Left ventricle myocardium inferior (tissue), 1 donor: ENCODE measurements around the gene EFCAB11. TPM values are rescaled to one million over a fixed set of nuclear protein-coding genes. Genes with fewer than 3 reads are reported as not detected.

Experiments
- DNase-seq: peaks from one replicate; pipeline ENCODE4 v3.0.0-alpha.2; 2020
- H3K27ac ChIP-seq: fragments of 200-600 bp; replicated peaks from 2 replicates; pipeline ENCODE4 v1.8.0; 2021
- H3K27me3 ChIP-seq: fragments of 200-600 bp; 2 replicates; pipeline ENCODE4 v1.8.0; 2021; ENCODE audit warnings: low read depth
- H3K36me3 ChIP-seq: fragments of 200-600 bp; 2 replicates; pipeline ENCODE4 v1.8.0; 2021
- H3K4me1 ChIP-seq: fragments of 200-600 bp; 2 replicates; pipeline ENCODE4 v1.8.0; 2021
- H3K4me3 ChIP-seq: fragments of 200-600 bp; 2 replicates; pipeline ENCODE4 v1.8.0; 2021; ENCODE audit warnings: mild to moderate bottlenecking, moderate library complexity
- H3K9me3 ChIP-seq: fragments of 200-600 bp; replicated peaks from 2 replicates; pipeline ENCODE4 v1.8.0; 2021
- intact Hi-C: fragments of 100-400 bp; cut with micrococcal nuclease; formaldehyde crosslinking; loops from one replicate; pipeline ENCODE4 v1.11.0; 2022
- total RNA-seq: library from RNA; stranded (reverse); fragmentation: NEBNext Ultra II Directional; extraction: Animal tissue kit (Norgen Biotek cat#: 25700); gene quantifications from one replicate; pipeline ENCODE4 v1.2.1, GENCODE V29; 2021
- TF ChIP-seq, protein P1 (sequence below): fragments of 200-600 bp; IDR thresholded peaks from 2 replicates; pipeline ENCODE4 v1.8.0; 2021; ENCODE audit warnings: antibody characterized with exemption, mild to moderate bottlenecking, borderline replicate concordance
- donor health status: DM: no; HTN: yes; CAD: no; lungs with severe emphysema.

Gene EFCAB11
- total RNA-seq, 1 donor from 2014 or later: 2.2 TPM

DNA sequence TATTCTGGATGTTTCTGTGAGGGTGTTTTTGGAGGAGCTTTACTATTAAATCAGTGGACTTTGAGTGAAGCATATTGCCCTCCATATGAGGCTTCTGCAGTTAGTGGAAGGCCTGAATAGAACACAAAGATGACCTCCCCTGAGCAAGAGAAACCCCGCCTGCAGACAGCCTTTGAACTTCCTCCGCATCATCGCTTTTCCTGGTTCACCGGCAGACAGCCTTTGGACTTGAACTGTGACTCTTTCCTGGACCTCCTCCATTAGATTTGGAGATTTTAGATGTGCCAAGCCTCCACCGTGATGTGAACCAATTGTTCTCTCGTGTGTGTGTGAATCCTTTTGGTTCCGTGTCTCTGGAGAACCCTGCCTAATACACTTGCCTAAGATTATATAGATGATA is 208.4 kb downstream of the EFCAB11 start:
- intact Hi-C loops: no loop called here
- TF ChIP-seq, protein P1, sequence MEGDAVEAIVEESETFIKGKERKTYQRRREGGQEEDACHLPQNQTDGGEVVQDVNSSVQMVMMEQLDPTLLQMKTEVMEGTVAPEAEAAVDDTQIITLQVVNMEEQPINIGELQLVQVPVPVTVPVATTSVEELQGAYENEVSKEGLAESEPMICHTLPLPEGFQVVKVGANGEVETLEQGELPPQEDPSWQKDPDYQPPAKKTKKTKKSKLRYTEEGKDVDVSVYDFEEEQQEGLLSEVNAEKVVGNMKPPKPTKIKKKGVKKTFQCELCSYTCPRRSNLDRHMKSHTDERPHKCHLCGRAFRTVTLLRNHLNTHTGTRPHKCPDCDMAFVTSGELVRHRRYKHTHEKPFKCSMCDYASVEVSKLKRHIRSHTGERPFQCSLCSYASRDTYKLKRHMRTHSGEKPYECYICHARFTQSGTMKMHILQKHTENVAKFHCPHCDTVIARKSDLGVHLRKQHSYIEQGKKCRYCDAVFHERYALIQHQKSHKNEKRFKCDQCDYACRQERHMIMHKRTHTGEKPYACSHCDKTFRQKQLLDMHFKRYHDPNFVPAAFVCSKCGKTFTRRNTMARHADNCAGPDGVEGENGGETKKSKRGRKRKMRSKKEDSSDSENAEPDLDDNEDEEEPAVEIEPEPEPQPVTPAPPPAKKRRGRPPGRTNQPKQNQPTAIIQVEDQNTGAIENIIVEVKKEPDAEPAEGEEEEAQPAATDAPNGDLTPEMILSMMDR: no peak
- Histone ChIP-seq H3K36me3 (no peaks in the 10 kb centered on the region), H3K4me3 (no peak overlapping the region), H3K9me3 (peaks cover 18% of the 10 kb centered on the region), H3K4me1 (peaks cover 8% of the 10 kb centered on the region), H3K27ac (no peak overlapping the region), H3K27me3 (no peaks in the 10 kb centered on the region)
- no peak for DNase-seq

Other genes with a start within 250 kb of the EFCAB11 start
- gene TDP1, start 1.2 kb upstream of the EFCAB11 start, total RNA-seq: 3.4 TPM
- gene KCNK13, start 107.3 kb upstream of the EFCAB11 start, total RNA-seq: 1.9 TPM